Measurements from ENCODE around the gene PPP2R1B. TPM values are rescaled to one million over a fixed set of nuclear protein-coding genes. Genes with fewer than 3 reads are reported as not detected.

Gene PPP2R1B
- total RNA-seq, 1 donor from 2014 or later: 35.6 TPM

DNA sequence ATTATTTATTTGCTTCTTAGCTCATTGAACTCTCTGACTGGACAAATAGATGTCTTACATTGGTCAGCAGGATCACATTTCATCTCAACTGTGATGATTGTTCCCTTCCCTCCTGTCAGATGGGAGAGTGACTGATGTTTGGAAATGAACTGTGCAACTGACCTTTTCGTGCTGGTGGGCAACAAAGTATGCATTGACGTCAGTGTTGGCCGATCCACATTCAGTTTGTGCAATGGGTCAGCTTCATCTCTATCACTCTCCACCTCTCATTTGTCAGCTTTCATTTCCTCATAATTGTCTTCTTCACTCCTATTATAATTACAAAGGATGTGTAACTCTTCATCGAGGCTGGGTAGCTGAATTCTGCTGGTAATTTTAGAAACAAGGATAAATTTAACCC, 71.3 kb downstream of the PPP2R1B start:
- intact Hi-C loops (cut with DNase I): no loop called here
- TF ChIP-seq, protein P1, sequence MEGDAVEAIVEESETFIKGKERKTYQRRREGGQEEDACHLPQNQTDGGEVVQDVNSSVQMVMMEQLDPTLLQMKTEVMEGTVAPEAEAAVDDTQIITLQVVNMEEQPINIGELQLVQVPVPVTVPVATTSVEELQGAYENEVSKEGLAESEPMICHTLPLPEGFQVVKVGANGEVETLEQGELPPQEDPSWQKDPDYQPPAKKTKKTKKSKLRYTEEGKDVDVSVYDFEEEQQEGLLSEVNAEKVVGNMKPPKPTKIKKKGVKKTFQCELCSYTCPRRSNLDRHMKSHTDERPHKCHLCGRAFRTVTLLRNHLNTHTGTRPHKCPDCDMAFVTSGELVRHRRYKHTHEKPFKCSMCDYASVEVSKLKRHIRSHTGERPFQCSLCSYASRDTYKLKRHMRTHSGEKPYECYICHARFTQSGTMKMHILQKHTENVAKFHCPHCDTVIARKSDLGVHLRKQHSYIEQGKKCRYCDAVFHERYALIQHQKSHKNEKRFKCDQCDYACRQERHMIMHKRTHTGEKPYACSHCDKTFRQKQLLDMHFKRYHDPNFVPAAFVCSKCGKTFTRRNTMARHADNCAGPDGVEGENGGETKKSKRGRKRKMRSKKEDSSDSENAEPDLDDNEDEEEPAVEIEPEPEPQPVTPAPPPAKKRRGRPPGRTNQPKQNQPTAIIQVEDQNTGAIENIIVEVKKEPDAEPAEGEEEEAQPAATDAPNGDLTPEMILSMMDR (IDR thresholded peaks at IDR 0.05): no peak
- Histone ChIP-seq H3K27me3 (no peaks in the 10 kb centered on the region), H3K9me3 (no peaks in the 10 kb centered on the region), H3K4me1 (no peaks in the 10 kb centered on the region), H3K36me3 (no peaks in the 10 kb centered on the region), H3K4me3 (no peak overlapping the region), H3K27ac (no peak overlapping the region)
- no peak for DNase-seq (ENCODE audit: extremely low spot score in 2 of 2)

DNA sequence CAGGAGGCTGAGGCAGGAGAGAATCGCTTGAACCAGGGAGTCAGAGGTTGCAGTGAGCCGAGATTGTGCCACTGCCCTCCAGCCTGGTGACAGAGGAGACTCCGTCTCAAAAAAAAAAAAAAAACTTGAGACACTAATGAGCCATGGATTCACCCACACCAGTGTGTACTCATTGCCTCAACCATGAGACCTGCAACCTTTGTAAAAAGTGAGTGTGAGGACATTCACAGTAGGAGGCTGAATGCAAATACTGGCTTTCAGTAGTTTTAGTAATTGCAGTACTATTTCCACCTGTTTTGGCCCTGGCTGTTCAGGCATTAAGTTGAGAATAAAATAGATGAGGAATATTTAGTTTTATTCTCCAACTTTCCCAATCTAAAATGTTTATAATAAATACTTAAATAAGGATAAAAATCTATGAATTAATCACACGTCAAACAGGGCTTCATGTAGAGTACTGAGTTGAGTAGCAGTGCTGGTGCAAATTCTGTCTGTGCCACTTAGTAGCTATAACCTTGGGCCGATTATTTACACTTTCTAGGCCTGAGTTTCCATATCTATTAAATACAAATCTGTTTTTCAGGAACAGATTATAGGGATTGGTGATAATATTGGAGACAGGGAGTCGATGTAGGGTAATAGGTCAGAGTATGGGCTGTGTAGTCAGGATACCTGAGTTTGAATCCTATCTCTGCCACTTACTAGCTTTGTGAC, 72.8 kb downstream of the PPP2R1B start:
- DNase-seq (ENCODE audit: extremely low spot score in 2 of 2): no peak
- intact Hi-C loops (cut with DNase I): no loop called here
- Histone ChIP-seq H3K4me3 (no peak overlapping the region), H3K4me1 (no peaks in the 10 kb centered on the region), H3K36me3 (peaks cover 0 to 10% of the 10 kb centered on the region in 2 donors), H3K27ac (no peak overlapping the region), H3K27me3 (no peaks in the 10 kb centered on the region), H3K9me3 (no peaks in the 10 kb centered on the region)
- TF ChIP-seq POLR2A (IDR thresholded peaks at IDR 0.05) (no peak), POLR2AphosphoS5 (IDR thresholded peaks at IDR 0.05; ENCODE audit: insufficient read depth in 1 of 2, low read depth in 1 of 2) (no peak)
- TF ChIP-seq, protein P1 (IDR thresholded peaks at IDR 0.05): no peak

DNA sequence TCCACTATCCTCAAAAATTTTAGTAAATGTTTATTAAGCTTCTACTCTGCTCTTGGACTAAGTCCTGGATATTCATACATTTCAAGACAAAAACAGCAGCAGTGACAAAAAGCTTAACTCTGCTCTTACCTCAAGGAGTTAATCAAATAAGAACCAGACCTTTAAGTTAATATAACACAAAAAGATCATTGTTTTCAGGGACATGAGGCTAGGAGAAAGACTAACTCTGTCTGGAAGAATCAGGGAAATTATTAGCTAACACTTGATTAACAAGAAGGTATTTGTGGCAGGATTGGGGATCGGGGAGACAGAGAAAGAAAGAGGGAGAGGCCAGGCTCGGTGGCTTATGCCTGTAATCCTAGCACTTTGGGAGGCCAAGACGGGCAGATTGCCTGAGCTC, 74.4 kb downstream of the PPP2R1B start:
- Histone ChIP-seq H3K9me3 (no peaks in the 10 kb centered on the region), H3K4me3 (no peak overlapping the region), H3K4me1 (no peaks in the 10 kb centered on the region), H3K36me3 (peaks cover 0 to 16% of the 10 kb centered on the region in 2 donors), H3K27me3 (no peaks in the 10 kb centered on the region), H3K27ac (no peak overlapping the region)
- intact Hi-C loops (cut with DNase I): no loop called here
- no peak for DNase-seq (ENCODE audit: extremely low spot score in 2 of 2)
- no peak for TF ChIP-seq POLR2AphosphoS5 (IDR thresholded peaks at IDR 0.05; ENCODE audit: insufficient read depth in 1 of 2, low read depth in 1 of 2)
- TF ChIP-seq POLR2A (IDR thresholded peaks at IDR 0.05): no peak
- TF ChIP-seq, protein P1 (IDR thresholded peaks at IDR 0.05): no peak

DNA sequence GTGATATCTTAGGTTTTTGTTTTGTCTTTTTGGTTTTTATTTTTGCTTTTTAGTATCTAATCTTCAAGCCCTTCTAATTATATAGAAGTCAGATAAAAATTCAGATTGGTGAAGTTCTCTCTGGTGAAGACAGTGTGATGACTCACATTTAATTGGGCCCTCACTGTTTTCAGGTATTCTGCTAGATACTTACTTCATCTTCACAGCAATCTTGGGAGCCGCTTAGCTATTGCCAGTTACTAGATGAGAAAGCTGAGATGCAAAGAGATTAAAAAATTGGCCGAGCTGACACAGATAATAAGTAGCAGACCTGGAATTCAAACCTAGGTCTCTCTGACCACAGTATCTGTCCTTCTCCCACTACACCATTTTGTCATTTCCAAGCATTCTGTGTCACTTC, 75.0 kb downstream of the PPP2R1B start:
- TF ChIP-seq, protein P1 (IDR thresholded peaks at IDR 0.05): no peak
- TF ChIP-seq POLR2AphosphoS5 (IDR thresholded peaks at IDR 0.05; ENCODE audit: insufficient read depth in 1 of 2, low read depth in 1 of 2): no peak
- TF ChIP-seq POLR2A (IDR thresholded peaks at IDR 0.05): no peak
- intact Hi-C loops (cut with DNase I): no loop called here
- no peaks in the 10 kb centered on the region for H3K9me3 ChIP-seq
- H3K36me3 ChIP-seq: peaks cover 0 to 16% of the 10 kb centered on the region in 2 donors
- no peak overlapping the region for H3K4me3 ChIP-seq
- DNase-seq (ENCODE audit: extremely low spot score in 2 of 2): no peak
- H3K27me3 ChIP-seq: no peaks in the 10 kb centered on the region
- H3K4me1 ChIP-seq: no peaks in the 10 kb centered on the region
- no peak overlapping the region for H3K27ac ChIP-seq

DNA sequence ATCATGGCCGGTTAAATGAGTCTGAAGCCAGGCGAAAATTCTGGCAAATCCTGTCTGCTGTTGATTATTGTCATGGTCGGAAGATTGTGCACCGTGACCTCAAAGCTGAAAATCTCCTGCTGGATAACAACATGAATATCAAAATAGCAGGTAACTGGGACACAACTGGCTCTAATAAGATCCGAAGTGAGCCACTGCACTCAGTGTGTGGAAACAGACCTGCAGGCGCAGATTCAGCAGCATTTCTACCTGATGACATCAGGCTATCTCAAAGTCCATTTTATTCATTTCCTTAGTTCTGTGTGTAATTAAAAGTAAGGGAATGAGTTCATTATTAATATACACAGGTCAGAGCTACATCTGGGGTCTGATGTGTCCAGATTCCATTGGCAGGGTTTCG, 78.2 kb downstream of the PPP2R1B start:
- no peak overlapping the region for H3K27ac ChIP-seq
- H3K9me3 ChIP-seq: no peaks in the 10 kb centered on the region
- H3K27me3 ChIP-seq: no peaks in the 10 kb centered on the region
- no peak for DNase-seq (ENCODE audit: extremely low spot score in 2 of 2)
- intact Hi-C loops (cut with DNase I): no loop called here
- TF ChIP-seq, protein P1 (IDR thresholded peaks at IDR 0.05): no peak
- TF ChIP-seq POLR2AphosphoS5 (IDR thresholded peaks at IDR 0.05; ENCODE audit: insufficient read depth in 1 of 2, low read depth in 1 of 2): no peak
- no peak for TF ChIP-seq POLR2A (IDR thresholded peaks at IDR 0.05)
- H3K36me3 ChIP-seq: peaks cover 0 to 16% of the 10 kb centered on the region in 2 donors
- no peak overlapping the region for H3K4me3 ChIP-seq
- H3K4me1 ChIP-seq: no peaks in the 10 kb centered on the region
